HG02943 (cell line): ENCODE data around the gene RHEBL1.

Source experiments
- ATAC-seq: cut with Tn5 transposase; IDR thresholded peaks from one replicate; pipeline ENCODE4 v1.9.1; 2021; ENCODE audit warnings: mild to moderate bottlenecking, low read depth, moderate library complexity; ENCODE audit not compliant: unreplicated experiment

The RHEBL1 gene

GRCh38 chr12:49055092-49055491 lies 14.7 kb downstream of the RHEBL1 start:
- ATAC-seq = no peak

GRCh38 chr12:49054524-49054923 lies 15.3 kb downstream of the RHEBL1 start:
- no peak for ATAC-seq

GRCh38 chr12:49054096-49054495 lies 15.7 kb downstream of the RHEBL1 start:
- ATAC-seq = no peak

GRCh38 chr12:49052451-49053208 lies 17.1 kb downstream of the RHEBL1 start:
- ATAC-seq = no peak

- no peak for ATAC-seq
Observed at GRCh38 chr12:49051777-49052438, 17.9 kb downstream of the RHEBL1 start.

GRCh38 chr12:49051373-49051764 lies 18.4 kb downstream of the RHEBL1 start:
- ATAC-seq = no peak

- ATAC-seq = no peak
Observed at GRCh38 chr12:49050507-49051372, 19.0 kb downstream of the RHEBL1 start.

- ATAC-seq = no peak
Observed at GRCh38 chr12:49049566-49050224, 20.1 kb downstream of the RHEBL1 start.

GRCh38 chr12:49048953-49049352 lies 20.8 kb downstream of the RHEBL1 start:
- ATAC-seq = no peak

- ATAC-seq = no peak
Observed at GRCh38 chr12:49046129-49046895, 23.5 kb downstream of the RHEBL1 start.

- no peak for ATAC-seq
Observed at GRCh38 chr12:49044660-49045059, 25.1 kb downstream of the RHEBL1 start.

GRCh38 chr12:49043856-49044258 lies 25.9 kb downstream of the RHEBL1 start:
- ATAC-seq = no peak

- ATAC-seq = no peak
Observed at GRCh38 chr12:49043241-49043640, 26.5 kb downstream of the RHEBL1 start.

GRCh38 chr12:49041881-49042484 lies 27.8 kb downstream of the RHEBL1 start:
- no peak for ATAC-seq

GRCh38 chr12:49041036-49041880 lies 28.5 kb downstream of the RHEBL1 start:
- no peak for ATAC-seq

GRCh38 chr12:49040364-49040855 lies 29.4 kb downstream of the RHEBL1 start:
- ATAC-seq = no peak

GRCh38 chr12:49039421-49040363 lies 30.1 kb downstream of the RHEBL1 start:
- no peak for ATAC-seq
